ENCODE data around the gene SLC6A20. TPM values are rescaled to one million over a fixed set of nuclear protein-coding genes. Genes with fewer than 3 reads are reported as not detected.

Gene SLC6A20
- total RNA-seq, 1 donor from 2014 or later = 1.5 TPM

GRCh38 chr3:45771166-45771775 is 25.1 kb downstream of the SLC6A20 start:
- peak; percentile 40 for DNase-seq (ENCODE audit: extremely low spot score, unreplicated experiment)
- Mint-ChIP-seq H3K4me1 (ENCODE audit: unreplicated experiment) (peaks cover 9% of the 10 kb centered on the region), H3K9me3 (no peaks in the 10 kb centered on the region), H3K27me3 (peaks cover 29% of the 10 kb centered on the region), H3K4me3 (no peak overlapping the region), H3K36me3 (no peaks in the 10 kb centered on the region), H3K27ac (no peak overlapping the region)
- TF ChIP-seq CTCF (conservative IDR thresholded peaks at IDR 0.05) = no peak

- H3K27ac Mint-ChIP-seq = no peak overlapping the region
- no peak overlapping the region for H3K4me3 Mint-ChIP-seq
- H3K36me3 Mint-ChIP-seq = no peaks in the 10 kb centered on the region
- no peaks in the 10 kb centered on the region for H3K9me3 Mint-ChIP-seq
- DNase-seq (ENCODE audit: extremely low spot score, unreplicated experiment) = no peak
- TF ChIP-seq CTCF (conservative IDR thresholded peaks at IDR 0.05) = no peak
- H3K4me1 Mint-ChIP-seq (ENCODE audit: unreplicated experiment) = no peaks in the 10 kb centered on the region
- H3K27me3 Mint-ChIP-seq = peaks cover 23% of the 10 kb centered on the region
Observed at GRCh38 chr3:45765958-45766357, 30.4 kb downstream of the SLC6A20 start.

GRCh38 chr3:45765266-45765851 is 31.0 kb downstream of the SLC6A20 start:
- TF ChIP-seq CTCF (conservative IDR thresholded peaks at IDR 0.05) = no peak
- no peak overlapping the region for H3K4me3 Mint-ChIP-seq
- no peaks in the 10 kb centered on the region for H3K36me3 Mint-ChIP-seq
- no peaks in the 10 kb centered on the region for H3K9me3 Mint-ChIP-seq
- H3K27ac Mint-ChIP-seq = no peak overlapping the region
- H3K4me1 Mint-ChIP-seq (ENCODE audit: unreplicated experiment) = no peaks in the 10 kb centered on the region
- peaks cover 19% of the 10 kb centered on the region for H3K27me3 Mint-ChIP-seq
- no peak for DNase-seq (ENCODE audit: extremely low spot score, unreplicated experiment)

- peaks cover 4% of the 10 kb centered on the region for H3K27me3 Mint-ChIP-seq
- TF ChIP-seq CTCF (conservative IDR thresholded peaks at IDR 0.05) = no peak
- no peaks in the 10 kb centered on the region for H3K36me3 Mint-ChIP-seq
- H3K4me1 Mint-ChIP-seq (ENCODE audit: unreplicated experiment) = no peaks in the 10 kb centered on the region
- H3K9me3 Mint-ChIP-seq = no peaks in the 10 kb centered on the region
- no peak for DNase-seq (ENCODE audit: extremely low spot score, unreplicated experiment)
- no peak overlapping the region for H3K27ac Mint-ChIP-seq
- no peak overlapping the region for H3K4me3 Mint-ChIP-seq
Observed at GRCh38 chr3:45763303-45763675, 33.0 kb downstream of the SLC6A20 start.

- no peak for TF ChIP-seq CTCF (conservative IDR thresholded peaks at IDR 0.05)
- no peaks in the 10 kb centered on the region for H3K4me1 Mint-ChIP-seq (ENCODE audit: unreplicated experiment)
- no peak overlapping the region for H3K4me3 Mint-ChIP-seq
- DNase-seq (ENCODE audit: extremely low spot score, unreplicated experiment) = no peak
- H3K27me3 Mint-ChIP-seq = peaks cover under 1% of the 10 kb centered on the region
- H3K27ac Mint-ChIP-seq = no peak overlapping the region
- no peaks in the 10 kb centered on the region for H3K36me3 Mint-ChIP-seq
- H3K9me3 Mint-ChIP-seq = no peaks in the 10 kb centered on the region
Observed at GRCh38 chr3:45762647-45763302, 33.6 kb downstream of the SLC6A20 start.

Data from type B pancreatic cell (in vitro differentiated cells).